Measurements from ENCODE around the gene KCNH5. TPM values are rescaled to one million over a fixed set of nuclear protein-coding genes. Genes with fewer than 3 reads are reported as not detected.

Gene KCNH5, protein sequence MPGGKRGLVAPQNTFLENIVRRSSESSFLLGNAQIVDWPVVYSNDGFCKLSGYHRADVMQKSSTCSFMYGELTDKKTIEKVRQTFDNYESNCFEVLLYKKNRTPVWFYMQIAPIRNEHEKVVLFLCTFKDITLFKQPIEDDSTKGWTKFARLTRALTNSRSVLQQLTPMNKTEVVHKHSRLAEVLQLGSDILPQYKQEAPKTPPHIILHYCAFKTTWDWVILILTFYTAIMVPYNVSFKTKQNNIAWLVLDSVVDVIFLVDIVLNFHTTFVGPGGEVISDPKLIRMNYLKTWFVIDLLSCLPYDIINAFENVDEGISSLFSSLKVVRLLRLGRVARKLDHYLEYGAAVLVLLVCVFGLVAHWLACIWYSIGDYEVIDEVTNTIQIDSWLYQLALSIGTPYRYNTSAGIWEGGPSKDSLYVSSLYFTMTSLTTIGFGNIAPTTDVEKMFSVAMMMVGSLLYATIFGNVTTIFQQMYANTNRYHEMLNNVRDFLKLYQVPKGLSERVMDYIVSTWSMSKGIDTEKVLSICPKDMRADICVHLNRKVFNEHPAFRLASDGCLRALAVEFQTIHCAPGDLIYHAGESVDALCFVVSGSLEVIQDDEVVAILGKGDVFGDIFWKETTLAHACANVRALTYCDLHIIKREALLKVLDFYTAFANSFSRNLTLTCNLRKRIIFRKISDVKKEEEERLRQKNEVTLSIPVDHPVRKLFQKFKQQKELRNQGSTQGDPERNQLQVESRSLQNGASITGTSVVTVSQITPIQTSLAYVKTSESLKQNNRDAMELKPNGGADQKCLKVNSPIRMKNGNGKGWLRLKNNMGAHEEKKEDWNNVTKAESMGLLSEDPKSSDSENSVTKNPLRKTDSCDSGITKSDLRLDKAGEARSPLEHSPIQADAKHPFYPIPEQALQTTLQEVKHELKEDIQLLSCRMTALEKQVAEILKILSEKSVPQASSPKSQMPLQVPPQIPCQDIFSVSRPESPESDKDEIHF
- total RNA-seq = not detected

DNA sequence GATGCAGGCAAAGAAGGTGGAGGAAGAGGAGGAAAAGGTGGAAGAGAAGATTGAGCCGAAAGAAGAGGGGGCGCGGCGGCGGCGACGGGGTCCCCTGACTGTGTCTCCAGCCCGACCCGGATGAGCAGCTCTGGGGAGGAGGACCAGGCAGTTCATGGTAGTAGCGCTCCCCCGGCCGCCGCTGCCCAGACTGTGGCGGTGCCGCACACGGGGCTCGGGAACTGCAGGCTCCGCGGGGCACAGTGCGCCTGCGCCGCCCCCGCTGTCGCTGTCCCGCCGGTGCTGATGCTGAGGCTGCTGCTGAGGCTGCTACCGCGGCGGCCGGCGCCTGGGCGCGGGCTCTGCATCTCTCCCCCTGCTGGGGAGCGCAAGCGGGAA is at the start of gene KCNH5:
KCNH5 (minus strand) TSS at position 225 of the 378 bp plus-strand sequence. CDS start 272 bp downstream, outside the sequence.
- peak; percentile 20 for DNase-seq
- no peak within 1 kb of the TSS for H3K27ac Mint-ChIP-seq
- POLR2A ChIA-PET = no interaction called here

DNA sequence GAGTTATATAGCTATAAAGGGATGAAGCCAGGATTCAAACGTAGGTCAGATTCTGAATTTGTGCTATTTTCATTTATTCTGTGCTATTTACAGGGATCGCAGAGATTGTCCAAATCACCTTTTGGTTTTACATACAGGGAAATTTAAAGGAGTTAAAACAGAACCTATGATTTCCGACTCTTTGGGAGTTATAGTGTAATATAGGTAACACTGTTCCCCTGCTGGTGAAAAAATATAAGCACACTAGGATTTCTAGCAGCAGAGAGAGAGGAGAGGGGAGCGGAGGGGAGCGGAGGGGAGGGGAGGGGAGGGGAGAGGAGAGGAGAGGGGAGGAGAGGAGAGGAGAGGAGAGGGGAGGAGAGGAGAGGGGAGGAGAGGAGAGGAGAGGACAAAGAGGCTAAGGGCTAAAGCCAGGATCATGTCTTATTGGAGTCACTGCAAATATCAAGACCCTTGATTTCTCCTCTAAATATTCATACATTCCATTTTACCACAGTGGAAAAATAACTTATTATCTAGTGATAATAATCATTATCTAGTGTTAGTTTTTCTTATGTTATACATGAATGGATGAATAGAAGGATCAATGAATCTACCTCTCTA is 46.2 kb upstream of the KCNH5 start:
- no peaks in the 10 kb centered on the region for H3K27me3 Mint-ChIP-seq (ENCODE audit: low read depth)
- ATAC-seq = no peak
- H3K27ac Mint-ChIP-seq = no peak overlapping the region
- no peaks in the 10 kb centered on the region for H3K9me3 Mint-ChIP-seq (ENCODE audit: insufficient read depth)
- no peaks in the 10 kb centered on the region for H3K4me1 Mint-ChIP-seq (ENCODE audit: low read depth)
- H3K36me3 Mint-ChIP-seq (ENCODE audit: low read depth) = no peaks in the 10 kb centered on the region
- ChIA-PET CTCF (no interaction called here), POLR2A (no interaction called here)
- H3K4me3 Mint-ChIP-seq = no peak overlapping the region
- DNase-seq = no peak

More for the DNA sequence above, at the start of gene KCNH5:
- Mint-ChIP-seq H3K4me3 (no peak within 1 kb of the TSS), H3K27me3 (ENCODE audit: low read depth) (peaks cover 42% of the 10 kb centered on the region), H3K9me3 (ENCODE audit: insufficient read depth) (no peaks in the 10 kb centered on the region), H3K36me3 (ENCODE audit: low read depth) (no peaks in the 10 kb centered on the region), H3K4me1 (ENCODE audit: low read depth) (peaks cover 2% of the 10 kb centered on the region)
- CTCF ChIA-PET = no interaction called here
- ATAC-seq = peak; percentile 73

DNA sequence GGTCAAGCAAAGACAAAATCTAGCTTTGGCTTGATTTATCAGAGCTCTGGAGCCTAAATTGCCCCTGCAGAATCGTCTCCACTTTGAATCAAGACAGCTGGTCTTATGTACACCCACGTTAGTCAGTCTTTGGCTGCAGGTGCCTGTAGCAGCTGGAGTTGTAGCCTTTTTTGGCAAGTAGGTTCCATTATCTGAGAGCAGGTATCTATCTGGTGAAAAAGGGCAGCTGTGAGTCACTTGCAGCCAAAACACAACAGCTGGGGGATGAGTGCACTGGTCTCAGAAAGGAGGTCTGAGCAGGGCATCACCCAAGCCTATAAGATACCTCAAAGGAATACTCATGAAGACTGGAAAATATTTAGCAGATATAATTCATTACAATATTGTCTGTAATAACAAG is 43.6 kb upstream of the KCNH5 start:
- no peaks in the 10 kb centered on the region for H3K27me3 Mint-ChIP-seq (ENCODE audit: low read depth)
- ChIA-PET CTCF (no interaction called here), POLR2A (no interaction called here)

DNA sequence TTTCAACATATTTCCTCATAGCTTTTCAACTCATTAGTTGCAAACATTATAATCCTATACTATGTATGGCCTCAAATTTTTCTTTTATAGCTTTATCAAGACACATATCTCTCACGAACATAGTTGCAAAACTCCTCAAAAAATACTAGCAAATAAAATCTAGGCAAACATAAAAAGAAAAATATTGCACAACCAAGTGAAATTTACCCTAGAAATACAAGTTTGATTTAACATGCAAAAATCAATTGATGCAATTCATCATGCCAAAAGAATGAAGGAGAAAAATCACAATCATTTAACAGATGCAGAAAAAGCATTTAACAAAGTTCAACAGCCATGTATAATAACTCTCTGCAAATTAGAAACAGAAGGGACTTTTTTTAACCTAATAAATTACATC is 33.3 kb upstream of the KCNH5 start:
- DNase-seq = no peak
- Mint-ChIP-seq H3K4me3 (no peak overlapping the region), H3K27me3 (ENCODE audit: low read depth) (no peaks in the 10 kb centered on the region), H3K4me1 (ENCODE audit: low read depth) (no peaks in the 10 kb centered on the region), H3K9me3 (ENCODE audit: insufficient read depth) (no peaks in the 10 kb centered on the region), H3K36me3 (ENCODE audit: low read depth) (no peaks in the 10 kb centered on the region), H3K27ac (no peak overlapping the region)
- ChIA-PET CTCF (no interaction called here), POLR2A (no interaction called here)
- no peak for ATAC-seq

More for the DNA sequence above, 43.6 kb upstream of the KCNH5 start:
- Mint-ChIP-seq H3K4me1 (ENCODE audit: low read depth) (no peaks in the 10 kb centered on the region), H3K9me3 (ENCODE audit: insufficient read depth) (no peaks in the 10 kb centered on the region), H3K27ac (no peak overlapping the region), H3K36me3 (ENCODE audit: low read depth) (no peaks in the 10 kb centered on the region), H3K4me3 (no peak overlapping the region)
- DNase-seq (no peak), ATAC-seq (no peak)

DNA sequence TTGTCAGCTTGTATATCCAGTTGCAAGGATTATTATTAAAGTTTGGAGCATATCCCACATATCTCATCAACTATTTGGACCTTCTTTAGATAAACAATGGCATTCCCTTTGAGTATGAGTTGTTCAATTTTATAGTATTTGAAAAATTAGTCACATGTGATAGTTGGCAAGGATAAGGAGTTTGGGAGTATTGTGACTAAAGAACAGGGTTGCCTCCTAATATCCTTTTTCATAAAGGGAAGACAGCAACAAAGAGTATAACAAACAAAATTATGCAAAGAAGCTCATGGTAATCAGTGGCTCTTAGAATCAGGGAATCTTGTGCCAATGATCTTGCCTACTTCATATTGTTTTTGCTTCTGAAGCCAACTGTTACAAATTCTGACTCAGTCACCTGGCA is 31.2 kb upstream of the KCNH5 start:
- Mint-ChIP-seq H3K36me3 (ENCODE audit: low read depth) (no peaks in the 10 kb centered on the region), H3K9me3 (ENCODE audit: insufficient read depth) (no peaks in the 10 kb centered on the region), H3K27me3 (ENCODE audit: low read depth) (no peaks in the 10 kb centered on the region), H3K4me3 (no peak overlapping the region), H3K27ac (no peak overlapping the region), H3K4me1 (ENCODE audit: low read depth) (no peaks in the 10 kb centered on the region)
- ATAC-seq (no peak), DNase-seq (no peak)
- ChIA-PET POLR2A (no interaction called here), CTCF (no interaction called here)

DNA sequence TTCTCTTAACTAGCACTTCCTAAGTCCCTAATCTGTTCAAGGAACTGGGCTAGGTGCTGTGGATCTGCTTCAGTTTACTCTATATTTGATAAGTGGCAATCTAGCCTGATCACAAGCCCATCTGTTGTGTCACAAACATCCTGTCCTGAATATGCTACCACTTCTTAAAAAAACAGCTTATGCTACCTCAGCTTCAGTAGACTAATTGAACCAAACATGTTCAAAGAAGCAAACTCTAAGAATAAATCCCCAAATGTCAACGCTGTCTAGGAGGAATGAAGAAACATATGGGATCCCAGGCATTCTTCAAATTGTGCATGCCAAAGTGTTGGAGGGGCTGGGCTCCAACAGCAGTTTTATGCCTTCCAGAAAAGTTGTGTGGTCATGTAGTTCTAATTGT is 10.4 kb upstream of the KCNH5 start:
- ChIA-PET POLR2A (no interaction called here), CTCF (no interaction called here)
- Mint-ChIP-seq H3K27me3 (ENCODE audit: low read depth) (no peaks in the 10 kb centered on the region), H3K27ac (no peak overlapping the region), H3K9me3 (ENCODE audit: insufficient read depth) (no peaks in the 10 kb centered on the region), H3K36me3 (ENCODE audit: low read depth) (no peaks in the 10 kb centered on the region), H3K4me3 (no peak overlapping the region), H3K4me1 (ENCODE audit: low read depth) (no peaks in the 10 kb centered on the region)
- DNase-seq (no peak), ATAC-seq (no peak)

DNA sequence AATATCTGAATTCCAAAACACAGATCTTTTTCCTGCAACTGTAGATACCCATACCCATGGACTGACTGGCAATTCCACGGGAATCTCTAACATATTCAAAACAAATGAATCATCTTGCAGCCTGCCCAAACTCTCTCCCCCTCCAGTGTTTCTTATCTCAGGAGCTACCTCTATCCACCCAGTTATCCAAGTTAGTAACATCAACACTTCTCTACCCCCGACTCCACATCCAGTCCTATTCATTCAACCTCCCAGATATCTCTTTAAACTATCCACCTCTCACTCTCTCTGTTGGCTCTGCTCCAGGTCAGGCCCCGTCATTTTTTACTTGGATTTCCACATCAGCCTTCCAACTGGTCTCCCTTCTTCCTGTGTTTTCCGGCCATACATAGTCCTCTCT is 6.7 kb upstream of the KCNH5 start:
- H3K36me3 Mint-ChIP-seq (ENCODE audit: low read depth) = no peaks in the 10 kb centered on the region
- CTCF ChIA-PET = no interaction called here
- POLR2A ChIA-PET = no interaction called here
- no peaks in the 10 kb centered on the region for H3K4me1 Mint-ChIP-seq (ENCODE audit: low read depth)
- ATAC-seq (no peak), DNase-seq (no peak)
- H3K4me3 Mint-ChIP-seq = no peak overlapping the region
- no peak overlapping the region for H3K27ac Mint-ChIP-seq
- no peaks in the 10 kb centered on the region for H3K9me3 Mint-ChIP-seq (ENCODE audit: insufficient read depth)
- H3K27me3 Mint-ChIP-seq (ENCODE audit: low read depth) = peaks cover 13% of the 10 kb centered on the region

DNA sequence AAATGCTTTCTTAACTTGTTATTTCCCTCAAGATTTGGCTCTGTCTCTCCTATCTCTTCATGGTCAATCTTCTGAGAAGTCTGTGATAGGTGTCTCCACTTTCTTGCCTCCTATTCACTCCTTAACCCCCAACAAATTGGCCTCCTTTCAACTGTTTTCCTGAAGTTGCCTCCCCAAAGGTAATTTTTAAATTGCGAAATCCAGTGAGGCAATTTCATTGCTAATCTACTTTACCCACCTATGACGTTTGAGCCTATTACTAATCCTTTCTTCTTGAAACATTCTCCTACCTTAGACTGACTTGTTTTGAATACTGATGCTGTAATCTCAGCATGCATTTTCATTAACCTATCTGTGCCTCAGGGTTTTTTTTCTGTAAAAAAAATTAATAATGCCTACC is 6.0 kb upstream of the KCNH5 start:
- Mint-ChIP-seq H3K27me3 (ENCODE audit: low read depth) (peaks cover 19% of the 10 kb centered on the region), H3K36me3 (ENCODE audit: low read depth) (no peaks in the 10 kb centered on the region)
- CTCF ChIA-PET = no interaction called here

DNA sequence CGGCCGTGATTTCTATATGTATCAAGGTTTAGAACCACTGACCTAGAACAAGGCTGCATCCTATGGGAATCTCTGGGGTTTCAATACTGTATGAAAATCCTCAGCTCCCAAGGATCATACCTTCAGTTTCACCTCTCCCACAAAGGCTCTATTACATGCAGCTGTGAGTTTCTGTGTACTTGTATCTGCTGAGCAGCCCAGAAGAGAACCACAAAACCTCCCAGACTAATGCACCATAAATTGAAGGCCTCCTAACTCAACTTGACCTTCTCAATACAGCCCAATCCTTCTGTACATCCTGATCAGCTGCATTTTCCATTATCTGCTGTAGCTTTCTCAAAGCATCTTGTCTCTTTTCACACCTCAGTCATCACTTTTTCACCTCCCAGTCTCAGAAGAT is 5.4 kb upstream of the KCNH5 start:
- ChIA-PET CTCF (no interaction called here), POLR2A (no interaction called here)
- Mint-ChIP-seq H3K36me3 (ENCODE audit: low read depth) (no peaks in the 10 kb centered on the region), H3K4me1 (ENCODE audit: low read depth) (peaks cover 2% of the 10 kb centered on the region), H3K27me3 (ENCODE audit: low read depth) (peaks cover 23% of the 10 kb centered on the region), H3K4me3 (no peak overlapping the region), H3K9me3 (ENCODE audit: insufficient read depth) (no peaks in the 10 kb centered on the region), H3K27ac (no peak overlapping the region)
- ATAC-seq (no peak), DNase-seq (no peak)

More for the DNA sequence above, 6.0 kb upstream of the KCNH5 start:
- no peak for DNase-seq
- ATAC-seq = no peak
- H3K27ac Mint-ChIP-seq = no peak overlapping the region
- no peaks in the 10 kb centered on the region for H3K9me3 Mint-ChIP-seq (ENCODE audit: insufficient read depth)
- H3K4me3 Mint-ChIP-seq = no peak overlapping the region
- POLR2A ChIA-PET = no interaction called here
- H3K4me1 Mint-ChIP-seq (ENCODE audit: low read depth) = no peaks in the 10 kb centered on the region

DNA sequence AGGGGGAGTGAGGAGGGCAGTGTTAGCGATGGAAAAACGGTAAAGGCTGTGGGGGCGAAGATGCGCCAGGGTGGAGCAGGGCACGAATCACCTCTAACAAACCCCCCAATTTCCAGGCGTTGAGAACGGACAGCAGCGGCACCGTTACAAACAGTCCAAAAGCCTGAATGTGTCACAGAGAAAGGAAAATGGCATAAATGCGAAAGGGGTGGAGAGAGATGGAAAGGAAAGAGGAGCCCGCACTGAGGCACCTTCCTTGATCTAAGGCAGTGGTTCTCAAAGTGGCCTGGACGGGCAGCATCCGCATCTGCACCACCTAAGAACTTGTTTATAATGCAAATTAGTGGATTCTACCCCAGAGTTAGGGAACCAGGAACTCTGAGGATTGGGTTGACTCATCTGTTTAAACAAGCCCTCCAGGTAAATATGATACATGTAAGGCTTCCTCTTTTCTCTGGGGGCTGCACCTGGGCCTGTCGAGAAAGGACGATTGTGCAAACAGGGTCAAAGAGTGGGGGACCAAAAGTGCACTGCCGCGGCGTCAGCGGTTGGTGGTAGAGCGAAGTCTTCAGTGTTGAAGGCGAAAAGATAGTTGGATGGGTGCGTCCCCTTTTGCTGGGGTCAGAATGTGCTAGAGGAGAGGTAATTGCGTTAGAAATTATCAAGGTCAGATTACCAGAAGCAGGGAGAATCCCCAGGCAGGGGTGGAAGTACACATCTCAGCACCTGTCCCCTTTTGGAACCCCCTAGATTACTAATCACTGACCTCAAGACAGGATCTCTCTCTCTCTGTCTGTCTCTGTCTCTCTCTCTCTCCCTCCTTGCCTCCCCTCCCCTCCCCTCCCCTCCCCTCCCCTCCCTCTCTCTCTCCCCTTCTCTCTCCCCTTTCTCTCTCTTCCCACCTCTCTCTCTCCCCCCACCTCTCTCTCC is 1.3 kb upstream of the KCNH5 start:
- no peak for ATAC-seq
- CTCF ChIA-PET = no interaction called here
- Mint-ChIP-seq H3K9me3 (ENCODE audit: insufficient read depth) (no peaks in the 10 kb centered on the region), H3K4me3 (no peak overlapping the region), H3K27ac (no peak overlapping the region), H3K36me3 (ENCODE audit: low read depth) (no peaks in the 10 kb centered on the region), H3K4me1 (ENCODE audit: low read depth) (peaks cover 2% of the 10 kb centered on the region), H3K27me3 (ENCODE audit: low read depth) (peaks cover 42% of the 10 kb centered on the region)
- POLR2A ChIA-PET = no interaction called here
- no peak for DNase-seq

DNA sequence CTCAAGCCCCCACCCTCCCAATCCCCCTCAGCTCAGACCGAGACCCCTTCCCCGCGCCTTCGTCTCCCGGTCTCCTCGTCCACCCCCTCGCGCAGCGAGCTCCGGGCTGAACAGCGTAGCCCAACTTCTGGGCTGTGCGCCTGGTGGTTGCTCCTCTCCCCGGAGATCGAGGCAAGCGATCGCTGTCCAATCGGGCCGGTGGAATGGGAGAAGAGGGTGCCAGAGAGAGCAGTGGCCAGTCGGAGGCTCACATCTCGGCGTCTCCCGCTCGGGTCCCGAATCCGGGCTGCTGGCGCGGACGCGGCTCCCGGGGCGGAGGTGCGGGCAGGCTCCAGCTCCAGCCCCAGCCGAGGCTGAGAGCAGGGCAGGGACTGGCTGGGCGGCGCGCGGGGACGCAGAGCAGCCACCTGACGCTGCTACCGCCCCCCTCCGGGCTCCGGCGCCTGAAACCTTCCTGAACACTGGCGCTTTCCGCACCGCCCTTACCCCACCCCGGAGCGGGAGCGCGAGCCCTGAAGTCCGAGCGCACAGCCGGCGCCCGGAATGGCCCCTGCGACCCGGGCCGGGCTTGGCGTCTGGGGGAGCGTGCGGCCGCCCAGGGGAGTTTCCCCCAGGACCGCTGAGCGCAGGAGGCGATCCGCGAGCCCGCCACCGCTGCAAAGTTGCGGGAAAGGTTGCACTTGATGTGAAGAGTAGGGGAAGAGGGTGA is 508 bp upstream of the KCNH5 start:
- peaks cover 42% of the 10 kb centered on the region for H3K27me3 Mint-ChIP-seq (ENCODE audit: low read depth)
- no peak overlapping the region for H3K4me3 Mint-ChIP-seq
- CTCF ChIA-PET = no interaction called here
- H3K4me1 Mint-ChIP-seq (ENCODE audit: low read depth) = peaks cover 2% of the 10 kb centered on the region
- peak; percentile 27 for ATAC-seq
- no peak overlapping the region for H3K27ac Mint-ChIP-seq
- H3K36me3 Mint-ChIP-seq (ENCODE audit: low read depth) = no peaks in the 10 kb centered on the region
- POLR2A ChIA-PET = no interaction called here
- H3K9me3 Mint-ChIP-seq (ENCODE audit: insufficient read depth) = no peaks in the 10 kb centered on the region
- DNase-seq = no peak

Measured in activated CD8-positive, alpha-beta T cell treated with anti-CD3 and anti-CD28 coated beads, Interleukin-2, amount 10 ng/mL, durations not matched to agents 7 days and 5 days (primary cell).